Measurements from ENCODE around the gene CFD. TPM values are rescaled to one million over a fixed set of nuclear protein-coding genes. Genes with fewer than 3 reads are reported as not detected.

CFD gene
- total and polyA plus RNA-seq, 12 donors: 21.1 to 583 (median 98.6) TPM

GRCh38 chr19:884420-885211 lies 25.2 kb downstream of the CFD start:
- 91 to 93% methylated on average over 51 of the region's 51 CpGs for WGBS, 2 donors
- Histone ChIP-seq H3K4me1 (no peaks in the 10 kb centered on the region), H3K4me3 (no peak overlapping the region), H3K27me3 (no peaks in the 10 kb centered on the region), H3K9me3 (no peaks in the 10 kb centered on the region), H3K27ac (no peak overlapping the region), H3K36me3 (peaks cover 0 to 95% (median 42%) of the 10 kb centered on the region in 9 donors)
- no peak for DNase-seq
- intact Hi-C loops (cut with DNase I): no loop called here
- no peak for TF ChIP-seq CTCF (IDR thresholded peaks at IDR 0.05)
- ATAC-seq: no peak

GRCh38 chr19:885536-886224 lies 26.2 kb downstream of the CFD start:
- Histone ChIP-seq H3K4me3 (no peak overlapping the region), H3K27me3 (no peaks in the 10 kb centered on the region), H3K36me3 (peaks cover 0 to 96% (median 38%) of the 10 kb centered on the region in 9 donors), H3K9me3 (no peaks in the 10 kb centered on the region), H3K4me1 (no peaks in the 10 kb centered on the region), H3K27ac (no peak overlapping the region)
- TF ChIP-seq CTCF (IDR thresholded peaks at IDR 0.05): no peak
- 96 to 97% methylated on average over 64 of the region's 64 CpGs for WGBS, 2 donors
- intact Hi-C loops (cut with DNase I): no loop called here
- ATAC-seq (no peak), DNase-seq (no peak)

GRCh38 chr19:887072-887471 lies 27.6 kb downstream of the CFD start:
- H3K36me3 ChIP-seq: peaks cover 0 to 86% (median 30%) of the 10 kb centered on the region in 9 donors
- TF ChIP-seq CTCF (IDR thresholded peaks at IDR 0.05): no peak
- no peak for ATAC-seq
- H3K27ac ChIP-seq: no peak overlapping the region
- WGBS, 2 donors: 82 to 86% methylated on average over 16 of the region's 16 CpGs
- intact Hi-C loops (cut with DNase I): no loop called here
- peaks cover 0 to 9% (median 3%) of the 10 kb centered on the region in 9 donors for H3K4me1 ChIP-seq
- no peak overlapping the region for H3K4me3 ChIP-seq
- no peak for DNase-seq
- no peaks in the 10 kb centered on the region for H3K9me3 ChIP-seq
- H3K27me3 ChIP-seq: no peaks in the 10 kb centered on the region

GRCh38 chr19:887599-887998 lies 28.1 kb downstream of the CFD start:
- no peak overlapping the region for H3K4me3 ChIP-seq
- intact Hi-C loops (cut with DNase I): no loop called here
- DNase-seq (no peak), ATAC-seq (no peak)
- TF ChIP-seq CTCF (IDR thresholded peaks at IDR 0.05): no peak
- no peak overlapping the region for H3K27ac ChIP-seq
- H3K4me1 ChIP-seq: peaks cover 0 to 12% (median 4%) of the 10 kb centered on the region in 9 donors
- H3K9me3 ChIP-seq: no peaks in the 10 kb centered on the region
- WGBS, 2 donors: 95 to 97% methylated on average over 10 of the region's 10 CpGs
- H3K27me3 ChIP-seq: no peaks in the 10 kb centered on the region
- H3K36me3 ChIP-seq: peaks cover 0 to 81% (median 30%) of the 10 kb centered on the region in 9 donors

All from heart right ventricle (tissue), 16 donors.